K562 (cell line): ENCODE results near the gene AGO4. TPM values are rescaled to one million over a fixed set of nuclear protein-coding genes. Genes with fewer than 3 reads are reported as not detected.
"Not testable (repeated sequence)": the region's sequence is repeated elsewhere in the genome, so short reads cannot be mapped to it uniquely, and the experiment has no call there.

Experiments used
- CHD1 ChIP-seq: fragments of 200-600 bp; sonication (generic); IDR thresholded peaks from one replicate; pipeline ENCODE4 v1.6.1; 2012; ENCODE audit warnings: mild to moderate bottlenecking, moderate library complexity, low read length, inconsistent platforms
- CREM ChIP-seq: IDR thresholded peaks from 2 replicates; pipeline ENCODE4 v1.6.1; 2014; ENCODE audit warnings: antibody characterized with exemption, low read depth
- CXXC5 ChIP-seq: fragments of 250-450 bp; sonication (Bioruptor Pico); IDR thresholded peaks from 2 replicates; pipeline ENCODE4 v1.8.0; 2022; ENCODE audit warnings: inconsistent platforms, mild to moderate bottlenecking, moderate library complexity
- DMBX1 ChIP-seq: fragments of 250-450 bp; sonication (Bioruptor Pico); IDR thresholded peaks from 2 replicates; pipeline ENCODE4 v1.8.0; 2022; ENCODE audit warnings: inconsistent platforms, mild to moderate bottlenecking, moderate library complexity, borderline replicate concordance
- DPF2 ChIP-seq: fragments of 450-650 bp; IDR thresholded peaks from 2 replicates; pipeline ENCODE4 v1.6.1; 2016
- ETV1 ChIP-seq: fragments of 450-650 bp; conservative IDR thresholded peaks from 2 replicates; pipeline ENCODE4 v1.6.1; 2016; ENCODE audit warnings: missing genetic modification characterization, control low read depth, low read depth, missing compliant biosample characterization
- KDM5B ChIP-seq: fragments of 200-600 bp; sonication (generic); IDR thresholded peaks from 2 replicates; pipeline ENCODE4 v1.6.1; 2012; ENCODE audit warnings: low read depth, mild to moderate bottlenecking, moderate library complexity, low read length, control low read depth, inconsistent platforms; ENCODE audit not compliant: insufficient replicate concordance
- MYC ChIP-seq, 2 experiments: fragments of 250-450 bp in 1 of 2; sonication (Bioruptor Pico) in 1 of 2; IDR thresholded peaks; 2 replicates each; pipeline versions ENCODE4 v1.5.1 to v1.6.1; 2012 to 2021; ENCODE audit warnings: low read depth in 2 of 2, borderline replicate concordance in 1 of 2, improper control_type of control experiment in 1 of 2, low read length in 1 of 2, mild to moderate bottlenecking in 1 of 2, moderate library complexity in 1 of 2
- NR3C1 ChIP-seq: sonication (generic); formaldehyde crosslinking; IDR thresholded peaks from 2 replicates; pipeline ENCODE4 v1.8.1; 2022; ENCODE audit warnings: missing genetic modification reagents
- PHB2 ChIP-seq: fragments of 450-650 bp; IDR thresholded peaks from 2 replicates; pipeline ENCODE4 v1.6.1; 2017; ENCODE audit warnings: low read depth
- PML ChIP-seq: IDR thresholded peaks from 2 replicates; pipeline ENCODE4 v1.6.1; 2012; ENCODE audit warnings: low read length, inconsistent platforms
- RNF2 ChIP-seq: sonication (generic); IDR thresholded peaks from 2 replicates; pipeline ENCODE4 v1.6.1; 2016
- SIN3A ChIP-seq, 2 experiments: fragments of 150-350 bp in 1 of 2; IDR thresholded peaks; 2 replicates each; pipeline ENCODE4 v1.6.1; 2011 to 2016; ENCODE audit warnings: borderline replicate concordance in 2 of 2, low read depth in 2 of 2, low read length in 2 of 2, mild to moderate bottlenecking in 2 of 2, moderate library complexity in 2 of 2; ENCODE audit not compliant: control insufficient read depth in 1 of 2
- TAF7 ChIP-seq: fragments of 450-650 bp; IDR thresholded peaks from 2 replicates; pipeline ENCODE4 v1.6.1; 2016; ENCODE audit warnings: missing genetic modification characterization, missing compliant biosample characterization
- ZFP36 ChIP-seq: fragments of 150-350 bp; IDR thresholded peaks from 2 replicates; pipeline ENCODE4 v1.6.1; 2018; ENCODE audit warnings: low read length, low read depth; ENCODE audit not compliant: partially characterized antibody
- ZNF175 ChIP-seq: fragments of 200-800 bp; sonication (Bioruptor generic); IDR thresholded peaks from 2 replicates; pipeline ENCODE4 v1.6.1; 2016; ENCODE audit warnings: low read depth, mild to moderate bottlenecking, missing genetic modification characterization, missing compliant biosample characterization
- ZNF589 ChIP-seq: fragments of 200-800 bp; sonication (Bioruptor generic); IDR thresholded peaks from 2 replicates; pipeline ENCODE4 v1.6.1; 2016; ENCODE audit warnings: low read depth, missing genetic modification characterization, missing compliant biosample characterization
- polyA plus RNA-seq, 8 experiments: library from polyadenylated mRNA; depleted of rRNA in 4 of 8; stranded (reverse) in 5 of 8; unstranded in 3 of 8; fragments of >200 nt; fragmentation: Nextera tagmentation in 2 of 8; fragmentation: Illumina TruSeq in 1 of 8; extraction: Ambion mirVana in 2 of 8; extraction: Trizol in 1 of 8; gene quantifications; 2 replicates each; pipeline versions ENCODE4 v1.2.1 to v1.2.3, GENCODE V29; 2011 to 2014; ENCODE audit warnings: inconsistent platforms in 1 of 8, missing spikeins in 1 of 8
- total RNA-seq, 7 experiments: library from RNA; depleted of rRNA in 6 of 7; stranded (reverse); fragments of >200 nt in 6 of 7; fragmentation: Illumina TruSeq in 2 of 7; extraction: Trizol in 2 of 7; gene quantifications; 2 replicates each; pipeline versions ENCODE4 v1.2.1 to v1.2.3, GENCODE V29; 2011 to 2021; ENCODE audit warnings: low replicate concordance in 1 of 7
- TF ChIP-seq, protein P1 (sequence below), 2 experiments: IDR thresholded peaks in 1 of 2; conservative IDR thresholded peaks in 1 of 2; 2 replicates each; pipeline ENCODE4 v1.6.1; 2016; ENCODE audit warnings: low read depth in 2 of 2, mild to moderate bottlenecking in 1 of 2, missing compliant biosample characterization in 1 of 2, missing genetic modification characterization in 1 of 2, moderate library complexity in 1 of 2
- TF ChIP-seq, protein P2 (sequence below): sonication (generic); formaldehyde crosslinking; IDR thresholded peaks from 2 replicates; pipeline ENCODE4 v1.8.0; 2022; ENCODE audit warnings: missing genetic modification reagents, mild to moderate bottlenecking, moderate library complexity, borderline replicate concordance
- TF ChIP-seq, protein P3 (sequence below): fragments of 250-450 bp; sonication (Bioruptor Pico); IDR thresholded peaks from 2 replicates; pipeline ENCODE4 v1.4.0; 2020; ENCODE audit warnings: mild to moderate bottlenecking, moderate library complexity, borderline replicate concordance

AGO4 gene
- total and polyA plus RNA-seq, 9 of the 15 experiments (the other 6 are each of a cell fraction or from before 2014, with no cell fraction given): 1.3 to 10.5 (median 6.5) TPM

- TF ChIP-seq TAF7 (tag) (peak; percentile 33), SIN3A (IDR thresholded peaks at IDR 0.05; ENCODE audit: borderline replicate concordance in 2 of 2, control insufficient read depth in 1 of 2, low read depth in 2 of 2, low read length in 2 of 2) (peak; percentile 10 to 57; a peak in 2 of 4 replicates), NR3C1 (0 out of 2 replicates have a peak, but pooled peaks have one; percentile 28), PHB2 (0 out of 2 replicates have a peak, but pooled peaks have one; percentile 24), PML (peak; percentile 3), ZNF175 (CRISPR knock-in tag) (0 out of 2 replicates have a peak, but pooled peaks have one; percentile 58), KDM5B (peak; percentile 82), DMBX1 (CRISPR knock-in tag) (0 out of 2 replicates have a peak, but pooled peaks have one; percentile 32), MYC (IDR thresholded peaks at IDR 0.05; ENCODE audit: low read depth, low read length) (peak; percentile 92), CXXC5 (CRISPR knock-in tag) (peak; percentile 76), RNF2 (0 out of 2 replicates have a peak, but pooled peaks have one; percentile 36), CREM (peak; percentile 72; the same call in 1 of the 2 replicates), CHD1 (peak; percentile 38), ZFP36 (peak; percentile 24), ZNF589 (CRISPR knock-in tag) (peak; percentile 51; the same call in 1 of the 2 replicates), ETV1 (tag) (peak; percentile 74), DPF2 (0 out of 2 replicates have a peak, but pooled peaks have one; percentile 23)
- TF ChIP-seq, protein P1, sequence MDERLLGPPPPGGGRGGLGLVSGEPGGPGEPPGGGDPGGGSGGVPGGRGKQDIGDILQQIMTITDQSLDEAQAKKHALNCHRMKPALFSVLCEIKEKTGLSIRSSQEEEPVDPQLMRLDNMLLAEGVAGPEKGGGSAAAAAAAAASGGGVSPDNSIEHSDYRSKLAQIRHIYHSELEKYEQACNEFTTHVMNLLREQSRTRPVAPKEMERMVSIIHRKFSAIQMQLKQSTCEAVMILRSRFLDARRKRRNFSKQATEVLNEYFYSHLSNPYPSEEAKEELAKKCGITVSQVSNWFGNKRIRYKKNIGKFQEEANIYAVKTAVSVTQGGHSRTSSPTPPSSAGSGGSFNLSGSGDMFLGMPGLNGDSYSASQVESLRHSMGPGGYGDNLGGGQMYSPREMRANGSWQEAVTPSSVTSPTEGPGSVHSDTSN (CRISPR knock-in tag; IDR thresholded peaks at IDR 0.05; ENCODE audit: low read depth): peak; percentile 63
- TF ChIP-seq, protein P1 (tag; conservative IDR thresholded peaks at IDR 0.05; ENCODE audit: low read depth): peak; percentile 93
- TF ChIP-seq, protein P2, sequence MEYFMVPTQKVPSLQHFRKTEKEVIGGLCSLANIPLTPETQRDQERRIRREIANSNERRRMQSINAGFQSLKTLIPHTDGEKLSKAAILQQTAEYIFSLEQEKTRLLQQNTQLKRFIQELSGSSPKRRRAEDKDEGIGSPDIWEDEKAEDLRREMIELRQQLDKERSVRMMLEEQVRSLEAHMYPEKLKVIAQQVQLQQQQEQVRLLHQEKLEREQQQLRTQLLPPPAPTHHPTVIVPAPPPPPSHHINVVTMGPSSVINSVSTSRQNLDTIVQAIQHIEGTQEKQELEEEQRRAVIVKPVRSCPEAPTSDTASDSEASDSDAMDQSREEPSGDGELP: peak; percentile 56; the same call in 1 of the 2 replicates
- TF ChIP-seq MYC (CRISPR knock-in tag; IDR thresholded peaks at IDR 0.05; ENCODE audit: borderline replicate concordance, low read depth): not testable (repeated sequence)
- TF ChIP-seq, protein P3, sequence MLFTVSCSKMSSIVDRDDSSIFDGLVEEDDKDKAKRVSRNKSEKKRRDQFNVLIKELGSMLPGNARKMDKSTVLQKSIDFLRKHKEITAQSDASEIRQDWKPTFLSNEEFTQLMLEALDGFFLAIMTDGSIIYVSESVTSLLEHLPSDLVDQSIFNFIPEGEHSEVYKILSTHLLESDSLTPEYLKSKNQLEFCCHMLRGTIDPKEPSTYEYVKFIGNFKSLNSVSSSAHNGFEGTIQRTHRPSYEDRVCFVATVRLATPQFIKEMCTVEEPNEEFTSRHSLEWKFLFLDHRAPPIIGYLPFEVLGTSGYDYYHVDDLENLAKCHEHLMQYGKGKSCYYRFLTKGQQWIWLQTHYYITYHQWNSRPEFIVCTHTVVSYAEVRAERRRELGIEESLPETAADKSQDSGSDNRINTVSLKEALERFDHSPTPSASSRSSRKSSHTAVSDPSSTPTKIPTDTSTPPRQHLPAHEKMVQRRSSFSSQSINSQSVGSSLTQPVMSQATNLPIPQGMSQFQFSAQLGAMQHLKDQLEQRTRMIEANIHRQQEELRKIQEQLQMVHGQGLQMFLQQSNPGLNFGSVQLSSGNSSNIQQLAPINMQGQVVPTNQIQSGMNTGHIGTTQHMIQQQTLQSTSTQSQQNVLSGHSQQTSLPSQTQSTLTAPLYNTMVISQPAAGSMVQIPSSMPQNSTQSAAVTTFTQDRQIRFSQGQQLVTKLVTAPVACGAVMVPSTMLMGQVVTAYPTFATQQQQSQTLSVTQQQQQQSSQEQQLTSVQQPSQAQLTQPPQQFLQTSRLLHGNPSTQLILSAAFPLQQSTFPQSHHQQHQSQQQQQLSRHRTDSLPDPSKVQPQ (CRISPR knock-in tag): peak; percentile 55; the same call in 1 of the 2 replicates
Measured at GRCh38 chr1:35869245-35869950, 61.6 kb downstream of the AGO4 start (continued).
